ENCODE data around the gene PRDM2. TPM values are rescaled to one million over a fixed set of nuclear protein-coding genes. Genes with fewer than 3 reads are reported as not detected.

Gene PRDM2, protein sequence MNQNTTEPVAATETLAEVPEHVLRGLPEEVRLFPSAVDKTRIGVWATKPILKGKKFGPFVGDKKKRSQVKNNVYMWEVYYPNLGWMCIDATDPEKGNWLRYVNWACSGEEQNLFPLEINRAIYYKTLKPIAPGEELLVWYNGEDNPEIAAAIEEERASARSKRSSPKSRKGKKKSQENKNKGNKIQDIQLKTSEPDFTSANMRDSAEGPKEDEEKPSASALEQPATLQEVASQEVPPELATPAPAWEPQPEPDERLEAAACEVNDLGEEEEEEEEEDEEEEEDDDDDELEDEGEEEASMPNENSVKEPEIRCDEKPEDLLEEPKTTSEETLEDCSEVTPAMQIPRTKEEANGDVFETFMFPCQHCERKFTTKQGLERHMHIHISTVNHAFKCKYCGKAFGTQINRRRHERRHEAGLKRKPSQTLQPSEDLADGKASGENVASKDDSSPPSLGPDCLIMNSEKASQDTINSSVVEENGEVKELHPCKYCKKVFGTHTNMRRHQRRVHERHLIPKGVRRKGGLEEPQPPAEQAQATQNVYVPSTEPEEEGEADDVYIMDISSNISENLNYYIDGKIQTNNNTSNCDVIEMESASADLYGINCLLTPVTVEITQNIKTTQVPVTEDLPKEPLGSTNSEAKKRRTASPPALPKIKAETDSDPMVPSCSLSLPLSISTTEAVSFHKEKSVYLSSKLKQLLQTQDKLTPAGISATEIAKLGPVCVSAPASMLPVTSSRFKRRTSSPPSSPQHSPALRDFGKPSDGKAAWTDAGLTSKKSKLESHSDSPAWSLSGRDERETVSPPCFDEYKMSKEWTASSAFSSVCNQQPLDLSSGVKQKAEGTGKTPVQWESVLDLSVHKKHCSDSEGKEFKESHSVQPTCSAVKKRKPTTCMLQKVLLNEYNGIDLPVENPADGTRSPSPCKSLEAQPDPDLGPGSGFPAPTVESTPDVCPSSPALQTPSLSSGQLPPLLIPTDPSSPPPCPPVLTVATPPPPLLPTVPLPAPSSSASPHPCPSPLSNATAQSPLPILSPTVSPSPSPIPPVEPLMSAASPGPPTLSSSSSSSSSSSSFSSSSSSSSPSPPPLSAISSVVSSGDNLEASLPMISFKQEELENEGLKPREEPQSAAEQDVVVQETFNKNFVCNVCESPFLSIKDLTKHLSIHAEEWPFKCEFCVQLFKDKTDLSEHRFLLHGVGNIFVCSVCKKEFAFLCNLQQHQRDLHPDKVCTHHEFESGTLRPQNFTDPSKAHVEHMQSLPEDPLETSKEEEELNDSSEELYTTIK (N-terminal part only)
- total RNA-seq (10 to 100 TPM; 37.2 to 45.9 (median 39.5) TPM), polyA plus RNA-seq (16.3 TPM)
- long read RNA-seq, donor 1, partial matches to known transcripts, result 11 of 18 reads
- long read RNA-seq, donor 1, other reads (novel, unspliced or antisense), result 6 of 18 reads
- long read RNA-seq, donor 2, partial matches to known transcripts, result 2 of 3 reads
- long read RNA-seq, donor 2, other reads (novel, unspliced or antisense), result 1 of 3 reads
- long read RNA-seq, donor 3, partial matches to known transcripts, result 12 of 16 reads
- long read RNA-seq, donor 3, other reads (novel, unspliced or antisense), result 4 of 16 reads
- long read RNA-seq, donor 4, partial matches to known transcripts, result 8 of 10 reads
- long read RNA-seq, donor 4, other reads (novel, unspliced or antisense), result 1 of 10 reads

DNA sequence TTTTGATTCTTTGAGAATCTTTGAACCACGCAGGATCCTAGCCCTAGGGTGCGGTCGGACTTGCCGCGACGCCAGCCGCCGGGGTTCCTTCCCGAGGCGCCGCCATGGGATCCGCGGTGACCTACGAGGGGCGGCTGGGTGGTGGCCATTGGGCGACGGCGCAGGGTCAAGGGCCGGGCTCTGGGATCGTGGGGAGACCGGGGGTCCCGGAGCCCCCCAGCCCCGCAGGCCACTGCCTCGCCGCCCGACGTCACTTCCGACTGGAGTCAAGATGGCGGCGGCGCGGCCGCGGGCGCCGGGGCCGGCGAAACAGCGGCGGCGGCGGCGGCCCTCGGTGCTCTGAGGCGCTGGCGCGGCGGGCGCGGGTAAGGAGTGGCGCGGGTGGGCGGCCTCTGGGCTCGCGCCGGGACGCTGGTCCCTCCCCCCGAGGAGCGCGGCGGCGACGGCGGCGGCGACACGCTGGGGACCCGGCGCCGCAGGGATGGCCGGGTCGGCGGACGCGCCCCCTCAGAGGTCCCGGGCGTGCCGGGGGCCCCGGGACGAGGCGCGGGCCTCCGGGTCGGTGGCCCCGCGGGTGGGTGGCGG lies at the start of gene PRDM2:
TSS of gene PRDM2 (plus strand) at position 253 of the 585 bp plus-strand sequence. CDS start 15,418 bp downstream, outside the sequence.
- intact Hi-C loops (cut with DNase I), result no loop called here
- Histone ChIP-seq H3K4me1 (ENCODE audit: control insufficient read depth, insufficient read depth, low read length) (no peaks in the 10 kb centered on the region), H3K4me3 (ENCODE audit: low read length) (peak within 1 kb of the TSS; percentile 98), H3K27ac (ENCODE audit: low read length) (peak within 1 kb of the TSS; percentile 98), H3K9me3 (ENCODE audit: control insufficient read depth, low read length) (no peaks in the 10 kb centered on the region), H3K27me3 (ENCODE audit: control insufficient read depth, insufficient read depth) (no peaks in the 10 kb centered on the region)
- ATAC-seq (peak; percentile 83 to 86), DNase-seq (peak; percentile 58 to 87 (median 84))
- WGBS, result under 1% methylated on average over 87 of the region's 87 CpGs

DNA sequence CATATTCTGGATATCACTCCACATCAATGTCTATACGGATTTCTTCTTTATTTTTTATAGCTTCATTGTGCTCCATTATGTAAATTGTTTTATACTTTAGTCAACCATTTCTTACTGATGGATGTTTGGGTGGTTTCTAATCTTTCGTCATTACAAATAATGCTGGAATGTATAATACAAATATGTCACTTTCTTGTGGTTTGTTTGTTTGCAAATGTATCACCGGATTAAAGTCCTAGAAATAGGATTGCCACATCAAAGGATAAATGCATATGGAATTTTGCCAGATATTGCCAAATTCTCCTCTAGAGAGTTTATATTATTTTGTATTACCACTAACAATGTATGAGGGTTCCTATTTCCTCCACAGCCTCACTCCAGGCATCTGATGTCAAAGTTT lies 48.7 kb upstream of the PRDM2 start:
- Histone ChIP-seq H3K4me3 (ENCODE audit: low read length) (no peak overlapping the region), H3K9me3 (ENCODE audit: control insufficient read depth, low read length) (no peaks in the 10 kb centered on the region), H3K27ac (ENCODE audit: low read length) (no peak overlapping the region), H3K4me1 (ENCODE audit: control insufficient read depth, insufficient read depth, low read length) (no peaks in the 10 kb centered on the region), H3K27me3 (ENCODE audit: control insufficient read depth, insufficient read depth) (no peaks in the 10 kb centered on the region)
- DNase-seq, result no peak
- intact Hi-C loops (cut with DNase I), result no loop called here
- ATAC-seq, result no peak
- WGBS, result 73% methylated on average over 3 of the region's 3 CpGs

DNA sequence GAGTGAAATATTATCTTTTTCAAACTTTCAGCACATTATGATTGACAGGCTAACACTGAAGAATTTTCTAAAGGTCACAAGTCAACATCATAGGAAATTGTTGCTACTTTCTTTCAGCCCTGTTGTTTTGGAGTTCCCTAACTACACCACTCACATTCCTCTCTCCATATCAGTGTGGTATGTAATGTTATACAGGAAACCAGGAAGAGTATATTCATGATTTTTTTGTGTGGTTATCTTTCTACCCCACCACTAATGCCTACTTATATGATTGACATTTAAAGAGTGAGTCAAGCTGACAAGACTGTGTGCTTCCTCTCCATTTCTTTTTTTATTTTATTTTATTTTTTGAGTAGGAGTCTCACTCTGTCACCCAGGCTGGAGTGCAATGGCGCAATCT lies 47.8 kb upstream of the PRDM2 start:
- no peak overlapping the region for H3K4me3 ChIP-seq (ENCODE audit: low read length)
- ATAC-seq (no peak), DNase-seq (no peak)
- H3K9me3 ChIP-seq (ENCODE audit: control insufficient read depth, low read length), result no peaks in the 10 kb centered on the region
- H3K4me1 ChIP-seq (ENCODE audit: control insufficient read depth, insufficient read depth, low read length), result no peaks in the 10 kb centered on the region
- no peak overlapping the region for H3K27ac ChIP-seq (ENCODE audit: low read length)
- intact Hi-C loops (cut with DNase I), result no loop called here
- H3K27me3 ChIP-seq (ENCODE audit: control insufficient read depth, insufficient read depth), result no peaks in the 10 kb centered on the region
- 80% methylated on average over 1 of the region's 1 CpG for WGBS

DNA sequence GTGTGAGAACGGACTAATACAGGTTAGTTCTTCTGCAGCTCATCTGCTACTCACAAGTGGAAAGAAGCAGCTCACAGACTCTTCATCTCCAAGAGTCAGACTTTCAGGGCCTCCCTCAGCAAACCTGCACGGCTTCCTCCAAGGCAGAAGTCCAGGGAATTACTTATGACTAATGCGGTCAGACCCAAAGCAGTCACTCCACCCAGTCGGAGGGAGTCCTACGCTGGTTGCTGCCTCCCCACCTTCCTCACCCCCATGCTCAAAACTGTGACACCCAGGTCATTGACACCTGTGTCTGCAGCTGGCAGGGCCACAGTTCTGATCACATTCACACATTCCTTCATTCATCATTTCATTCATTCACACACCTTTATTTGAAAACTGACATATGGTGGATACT lies 38.4 kb upstream of the PRDM2 start:
- no peak for DNase-seq
- intact Hi-C loops (cut with DNase I), result loop anchor here in 2 of 4 donors (10.0 kb wide), 2 partner anchors 153 to 163 kb away; no protein-coding TSS in a partner anchor
- H3K27ac ChIP-seq (ENCODE audit: low read length), result no peak overlapping the region
- no peaks in the 10 kb centered on the region for H3K27me3 ChIP-seq (ENCODE audit: control insufficient read depth, insufficient read depth)
- no peaks in the 10 kb centered on the region for H3K9me3 ChIP-seq (ENCODE audit: control insufficient read depth, low read length)
- ATAC-seq, result no peak
- no peak overlapping the region for H3K4me3 ChIP-seq (ENCODE audit: low read length)
- WGBS, result 70% methylated on average over 5 of the region's 5 CpGs
- H3K4me1 ChIP-seq (ENCODE audit: control insufficient read depth, insufficient read depth, low read length), result no peaks in the 10 kb centered on the region

DNA sequence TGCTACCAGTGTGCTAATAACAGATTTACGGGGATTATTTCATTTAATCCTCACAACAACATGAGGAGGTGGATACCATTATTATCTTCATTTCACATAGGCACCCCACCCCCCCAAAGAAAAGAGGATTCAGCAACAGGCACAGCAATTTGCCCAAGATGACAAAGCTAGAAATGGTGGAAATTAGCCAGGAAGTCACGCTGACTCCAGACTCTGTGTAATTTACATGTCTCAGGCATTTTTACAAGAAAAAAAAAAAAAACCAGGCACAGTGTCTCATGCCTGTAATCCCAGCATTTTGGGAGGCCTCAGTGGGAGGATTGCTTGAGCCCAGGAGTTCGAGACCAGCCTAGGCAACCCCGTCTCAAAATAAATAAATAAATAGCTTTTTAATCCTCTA lies 37.5 kb upstream of the PRDM2 start:
- Histone ChIP-seq H3K4me1 (ENCODE audit: control insufficient read depth, insufficient read depth, low read length) (no peaks in the 10 kb centered on the region), H3K27me3 (ENCODE audit: control insufficient read depth, insufficient read depth) (no peaks in the 10 kb centered on the region), H3K27ac (ENCODE audit: low read length) (no peak overlapping the region), H3K4me3 (ENCODE audit: low read length) (no peak overlapping the region), H3K9me3 (ENCODE audit: control insufficient read depth, low read length) (no peaks in the 10 kb centered on the region)
- no peak for DNase-seq
- intact Hi-C loops (cut with DNase I), result loop anchor here in 2 of 4 donors (10.0 kb wide), 2 partner anchors 152 to 162 kb away; no protein-coding TSS in a partner anchor
- WGBS, result 49% methylated on average over 4 of the region's 4 CpGs
- peak in 1 of 2 donors; percentile 31 for ATAC-seq

DNA sequence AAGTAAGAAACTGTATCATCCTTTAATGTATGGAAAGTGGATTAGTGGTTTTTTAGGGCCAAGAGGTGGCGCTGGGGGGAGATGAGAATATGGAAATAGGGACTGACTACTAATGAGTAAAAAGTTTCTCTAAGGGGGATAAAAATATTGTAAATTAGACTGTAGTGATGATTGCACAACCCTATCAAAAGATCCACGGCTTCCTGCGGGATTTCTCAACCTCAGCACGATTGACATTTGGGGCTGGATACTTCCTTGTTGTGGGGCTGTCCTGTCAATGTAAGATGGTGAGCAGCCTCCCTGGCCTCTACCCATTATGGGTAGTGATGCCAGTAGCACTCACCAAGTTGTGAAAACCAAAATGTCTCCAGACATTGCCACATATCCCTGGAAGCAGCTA lies 36.0 kb upstream of the PRDM2 start:
- intact Hi-C loops (cut with DNase I), result loop anchor here in 3 of 4 donors (2.0 to 10.0 kb wide), 3 partner anchors 151 to 297 kb away; no protein-coding TSS in a partner anchor
- H3K27me3 ChIP-seq (ENCODE audit: control insufficient read depth, insufficient read depth), result no peaks in the 10 kb centered on the region
- ATAC-seq (no peak), DNase-seq (no peak)
- WGBS, result 68% methylated on average over 4 of the region's 4 CpGs
- H3K27ac ChIP-seq (ENCODE audit: low read length), result no peak overlapping the region
- H3K4me3 ChIP-seq (ENCODE audit: low read length), result no peak overlapping the region
- H3K9me3 ChIP-seq (ENCODE audit: control insufficient read depth, low read length), result no peaks in the 10 kb centered on the region
- no peaks in the 10 kb centered on the region for H3K4me1 ChIP-seq (ENCODE audit: control insufficient read depth, insufficient read depth, low read length)

DNA sequence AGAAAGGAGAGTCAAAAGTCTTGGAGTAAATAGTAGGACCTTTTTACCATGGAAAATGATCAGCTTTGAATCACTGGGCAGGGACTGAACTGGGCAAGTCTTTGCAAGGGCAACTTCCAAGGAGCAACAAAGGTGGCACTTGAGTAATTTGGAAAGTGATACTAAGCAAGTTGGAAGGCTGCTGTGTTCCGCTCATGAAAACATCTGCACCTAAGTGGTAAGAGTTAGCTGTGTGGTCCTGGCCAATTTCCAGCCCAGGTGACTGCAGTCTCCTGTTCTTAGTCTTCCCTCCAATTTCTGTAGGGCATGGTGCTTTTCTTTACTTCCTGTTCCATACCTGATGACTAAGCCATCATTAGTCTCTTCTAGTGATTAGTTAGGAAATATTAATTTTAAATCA lies 35.5 kb upstream of the PRDM2 start:
- intact Hi-C loops (cut with DNase I), result loop anchor here in 3 of 4 donors (2.0 to 10.0 kb wide), 3 partner anchors 150 to 296 kb away; no protein-coding TSS in a partner anchor

DNA sequence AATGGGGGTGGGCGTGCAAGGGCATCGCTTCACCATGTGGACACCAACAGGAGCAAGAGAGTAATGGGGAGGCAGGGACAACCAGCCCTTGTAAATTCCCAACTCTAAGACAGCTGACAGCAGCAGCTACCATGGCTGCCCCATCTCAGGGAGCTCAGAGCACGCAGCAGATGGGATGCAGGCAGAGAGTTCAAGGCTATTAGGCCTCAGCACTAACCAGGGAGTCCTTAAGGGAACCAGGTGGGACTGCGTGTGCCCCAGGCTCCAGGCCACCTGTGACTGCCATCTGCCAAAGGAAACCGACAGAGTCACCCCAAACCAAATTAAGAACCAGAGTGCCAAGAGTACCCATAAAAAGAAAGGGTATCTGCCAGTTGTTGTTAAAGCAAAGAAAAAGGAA lies 33.7 kb upstream of the PRDM2 start:
- DNase-seq (no peak), ATAC-seq (no peak)
- intact Hi-C loops (cut with DNase I), result loop anchor here (2.0 to 10.0 kb wide), 5 partner anchors 148 to 296 kb away; no protein-coding TSS in a partner anchor
- WGBS, result 89% methylated on average over 5 of the region's 5 CpGs
- Histone ChIP-seq H3K27me3 (ENCODE audit: control insufficient read depth, insufficient read depth) (no peaks in the 10 kb centered on the region), H3K9me3 (ENCODE audit: control insufficient read depth, low read length) (no peaks in the 10 kb centered on the region), H3K4me1 (ENCODE audit: control insufficient read depth, insufficient read depth, low read length) (no peaks in the 10 kb centered on the region), H3K4me3 (ENCODE audit: low read length) (no peak overlapping the region), H3K27ac (ENCODE audit: low read length) (no peak overlapping the region)

More for the DNA sequence above, 35.5 kb upstream of the PRDM2 start:
- Histone ChIP-seq H3K4me3 (ENCODE audit: low read length) (no peak overlapping the region), H3K9me3 (ENCODE audit: control insufficient read depth, low read length) (no peaks in the 10 kb centered on the region), H3K27ac (ENCODE audit: low read length) (no peak overlapping the region), H3K4me1 (ENCODE audit: control insufficient read depth, insufficient read depth, low read length) (no peaks in the 10 kb centered on the region), H3K27me3 (ENCODE audit: control insufficient read depth, insufficient read depth) (no peaks in the 10 kb centered on the region)
- WGBS, result 80% methylated on average over 1 of the region's 1 CpG
- no peak for ATAC-seq
- DNase-seq, result no peak

DNA sequence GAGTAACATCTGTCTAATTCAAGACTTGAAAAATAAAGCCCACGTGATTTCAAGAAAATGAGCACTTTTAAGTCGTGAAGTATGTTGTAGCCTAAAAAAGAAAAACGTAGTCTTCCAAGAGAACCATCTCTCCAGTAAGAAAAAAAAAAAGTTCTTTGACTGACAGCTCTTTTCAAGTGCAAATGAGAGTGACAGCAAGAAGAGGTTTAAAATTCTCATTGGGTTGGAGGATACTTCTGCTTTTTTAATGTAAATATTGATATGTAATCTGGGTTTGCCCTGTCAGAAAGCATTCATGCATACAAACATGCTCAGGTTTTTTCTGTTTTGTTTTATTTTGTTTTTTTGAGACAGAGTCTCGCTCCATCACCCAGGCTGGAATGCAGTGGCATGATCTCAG lies 32.3 kb upstream of the PRDM2 start:
- ATAC-seq (no peak), DNase-seq (no peak)
- intact Hi-C loops (cut with DNase I), result loop anchor here (2.0 to 10.0 kb wide), 5 partner anchors 147 to 295 kb away; no protein-coding TSS in a partner anchor
- Histone ChIP-seq H3K9me3 (ENCODE audit: control insufficient read depth, low read length) (no peaks in the 10 kb centered on the region), H3K4me1 (ENCODE audit: control insufficient read depth, insufficient read depth, low read length) (no peaks in the 10 kb centered on the region), H3K4me3 (ENCODE audit: low read length) (no peak overlapping the region), H3K27ac (ENCODE audit: low read length) (no peak overlapping the region), H3K27me3 (ENCODE audit: control insufficient read depth, insufficient read depth) (no peaks in the 10 kb centered on the region)
- WGBS, result 63% methylated on average over 4 of the region's 4 CpGs
